K562 (cell line): Measurements from ENCODE around the gene BRWD1. TPM values are rescaled to one million over a fixed set of nuclear protein-coding genes. Genes with fewer than 3 reads are reported as not detected.

Source experiments
- ATAC-seq: fragments of 200-7000 bp; cut with Tn5 transposase; 3 replicates; pipeline ENCODE4 v1.9.1; 2020; ENCODE audit warnings: moderate library complexity
- BruUV-seq: library from RNA; stranded (reverse); fragments of 400-500 nt; replicated peaks from 2 replicates; lab custom pipeline; 2021; lab: Mats Ljungman, UMichigan
- CTCF ChIA-PET: fragments of 300-600 bp; formaldehyde crosslinking; extraction: SDS; loops from one replicate; lab custom pipeline; 2021; ENCODE audit warnings: low intra/inter-chr PET ratio; lab: Yijun Ruan, JAX
- POLR2A ChIA-PET: fragments of 300-600, 350-650 bp; sonication (Branson Sonifier 250); formaldehyde crosslinking; extraction: SDS; loops from one replicate; lab custom pipeline; 2021; ENCODE audit warnings: antibody characterized with exemption, inconsistent platforms; lab: Yijun Ruan, JAX
- DNase-seq, 4 experiments: peaks; one replicate each; pipeline versions ENCODE4 v3.0.0 to v3.0.0-alpha.2; 2011 to 2018; ENCODE audit warnings: low spot score in 3 of 4, mixed read lengths in 3 of 4; ENCODE audit errors: extremely low read depth in 1 of 4
- FAIRE-seq: peaks from 2 replicates; lab custom pipeline; 2011; peaks lifted over from hg19 to GRCh38; lab: Jason Lieb, UNC
- H2AFZ ChIP-seq: 2 replicates; pipeline ENCODE4 v1.6.0; 2011; ENCODE audit warnings: low read depth, low read length, control low read depth, inconsistent platforms
- H3K27ac ChIP-seq: fragments of 200-600 bp; 3 replicates; pipeline ENCODE4 v1.8.0; 2011; ENCODE audit warnings: low read depth, mild to moderate bottlenecking, control low read depth, inconsistent platforms, low read length, moderate library complexity, mixed read lengths; ENCODE audit errors: extremely low read depth
- H3K27me3 ChIP-seq, 2 experiments: fragments of 300-600 bp in 1 of 2; 2 replicates in 1 of 2; 3 replicates in 1 of 2; pipeline versions ENCODE4 v1.6.0 to v1.8.0; 2011; ENCODE audit warnings: inconsistent platforms in 2 of 2, low read length in 2 of 2, mild to moderate bottlenecking in 1 of 2, mixed read lengths in 1 of 2, moderate library complexity in 1 of 2; ENCODE audit not compliant: control insufficient read depth in 2 of 2, insufficient read depth in 2 of 2
- H3K36me3 ChIP-seq: fragments of 300-600 bp; 3 replicates; pipeline ENCODE4 v1.8.0; 2011; ENCODE audit warnings: mild to moderate bottlenecking, low read length, inconsistent platforms; ENCODE audit not compliant: control insufficient read depth, insufficient read depth
- H3K4me1 ChIP-seq, 2 experiments: fragments of 200-600 bp in 1 of 2; replicated peaks in 1 of 2; 2 replicates in 1 of 2; 3 replicates in 1 of 2; pipeline versions ENCODE4 v1.5.1 to v1.8.0; 2011; ENCODE audit warnings: inconsistent platforms in 2 of 2, low read length in 2 of 2, mild to moderate bottlenecking in 1 of 2, mixed read lengths in 1 of 2, moderate library complexity in 1 of 2; ENCODE audit not compliant: control insufficient read depth in 2 of 2, insufficient read depth in 2 of 2
- H3K4me2 ChIP-seq: 2 replicates; pipeline ENCODE4 v1.6.1; 2011; ENCODE audit warnings: low read length, control low read depth, inconsistent platforms, mixed read lengths; ENCODE audit not compliant: insufficient read depth
- H3K4me3 ChIP-seq: fragments of 200-600 bp; sonication (generic), shearing (Covaris generic); 2 replicates; pipeline ENCODE4 v1.5.1; 2016; ENCODE audit warnings: control low read depth, inconsistent platforms
- H3K79me2 ChIP-seq: fragments of 200-600 bp; 3 replicates; pipeline ENCODE4 v1.8.0; 2011; ENCODE audit warnings: low read length, inconsistent platforms; ENCODE audit not compliant: control insufficient read depth, insufficient read depth
- H3K9ac ChIP-seq, 2 experiments: 2 replicates each; pipeline versions ENCODE4 v1.6.0 to v1.6.1; 2011; ENCODE audit warnings: low read depth in 2 of 2, low read length in 2 of 2, control low read depth in 1 of 2, inconsistent platforms in 1 of 2, mild to moderate bottlenecking in 1 of 2, mixed read lengths in 1 of 2; ENCODE audit not compliant: insufficient read depth in 1 of 2
- H3K9me1 ChIP-seq: one replicate; pipeline ENCODE4 v1.6.0; 2011; ENCODE audit warnings: inconsistent platforms, mild to moderate bottlenecking, low read length, moderate library complexity; ENCODE audit not compliant: control insufficient read depth, insufficient read depth
- H3K9me3 ChIP-seq: replicated peaks from 2 replicates; pipeline ENCODE4 v1.5.1; 2011; ENCODE audit warnings: low read depth, low read length, inconsistent platforms; ENCODE audit not compliant: control insufficient read depth, insufficient read depth
- H4K20me1 ChIP-seq: replicated peaks from 2 replicates; pipeline ENCODE4 v1.6.1; 2011; ENCODE audit warnings: low read length, inconsistent platforms, mixed read lengths; ENCODE audit not compliant: control insufficient read depth, insufficient read depth
- ARID1B ChIP-seq: fragments of 450-650 bp; IDR thresholded peaks from 2 replicates; pipeline ENCODE4 v1.6.1; 2016; ENCODE audit warnings: antibody characterized with exemption, mild to moderate bottlenecking, inconsistent platforms
- CAMTA2 ChIP-seq: fragments of 250-450 bp; sonication (Bioruptor Pico); conservative IDR thresholded peaks from 2 replicates; pipeline ENCODE4 v1.5.1; 2022
- CBFA2T2 ChIP-seq: fragments of 450-650 bp; conservative IDR thresholded peaks from 2 replicates; pipeline ENCODE4 v1.6.1; 2017; ENCODE audit warnings: mild to moderate bottlenecking
- DMBX1 ChIP-seq: fragments of 250-450 bp; sonication (Bioruptor Pico); IDR thresholded peaks from 2 replicates; pipeline ENCODE4 v1.8.0; 2022; ENCODE audit warnings: inconsistent platforms, mild to moderate bottlenecking, moderate library complexity, borderline replicate concordance
- EGR1 ChIP-seq: fragments of 450-650 bp; conservative IDR thresholded peaks from 2 replicates; pipeline ENCODE4 v1.6.1; 2017; ENCODE audit warnings: mild to moderate bottlenecking
- NFE2 ChIP-seq: IDR thresholded peaks from 2 replicates; pipeline ENCODE4 v1.6.1; 2014; ENCODE audit warnings: antibody characterized with exemption, low read depth
- POLR2B ChIP-seq: fragments of 450-650 bp; IDR thresholded peaks from 2 replicates; pipeline ENCODE4 v1.6.1; 2018; ENCODE audit warnings: low read depth; ENCODE audit not compliant: partially characterized antibody
- RAD21 ChIP-seq, 2 experiments: fragments of 250-450 bp in 1 of 2; fragments of 450-650 bp in 1 of 2; sonication (Bioruptor Pico) in 1 of 2; formaldehyde crosslinking in 1 of 2; IDR thresholded peaks in 1 of 2; conservative IDR thresholded peaks in 1 of 2; 2 replicates each; pipeline versions ENCODE4 v1.4.0 to v1.8.0; 2020 to 2022; ENCODE audit warnings: mild to moderate bottlenecking in 2 of 2, moderate library complexity in 1 of 2
- SMARCA4 ChIP-seq: fragments of 450-650 bp; IDR thresholded peaks from 2 replicates; pipeline ENCODE4 v1.6.1; 2016
- SRSF7 ChIP-seq: fragments of 200-400 bp; formaldehyde crosslinking; optimal IDR thresholded peaks from 2 replicates; pipeline ENCODE3; 2017; ENCODE audit warnings: mild to moderate bottlenecking, low read depth, low read length
- TCF7 ChIP-seq: sonication (generic); IDR thresholded peaks from 2 replicates; pipeline ENCODE4 v1.6.1; 2016; ENCODE audit warnings: antibody characterized with exemption, borderline replicate concordance
- WGBS: fragments of 100-300 bp; shearing (Covaris generic); methylation state at CpG from one replicate; pipeline ENCODE4 v1.1.6; 2016; ENCODE audit warnings: low coverage, mixed read lengths; ENCODE audit not compliant: insufficient coverage; ENCODE audit errors: missing lambda C conversion rate; 5-methylcytosine and 5-hydroxymethylcytosine counted together
- in situ Hi-C: fragments of 300-500 bp; cut with MboI; formaldehyde crosslinking; loops from 4 replicates; pipeline ENCODE4 v1.15.0; 2018; ENCODE audit warnings: inconsistent platforms, mixed read lengths
- intact Hi-C: fragments of 100-400 bp; cut with micrococcal nuclease; formaldehyde crosslinking; loops from 2 replicates; pipeline ENCODE4 v1.14.2; 2022
- polyA plus RNA-seq, 8 experiments: library from polyadenylated mRNA; depleted of rRNA in 4 of 8; stranded (reverse) in 5 of 8; unstranded in 3 of 8; fragments of >200 nt; fragmentation: Nextera tagmentation in 2 of 8; fragmentation: Illumina TruSeq in 1 of 8; extraction: Ambion mirVana in 2 of 8; extraction: Trizol in 1 of 8; gene quantifications; 2 replicates each; pipeline versions ENCODE4 v1.2.1 to v1.2.3, GENCODE V29; 2011 to 2014; ENCODE audit warnings: inconsistent platforms in 1 of 8, missing spikeins in 1 of 8
- total RNA-seq, 7 experiments: library from RNA; depleted of rRNA in 6 of 7; stranded (reverse); fragments of >200 nt in 6 of 7; fragmentation: Illumina TruSeq in 2 of 7; extraction: Trizol in 2 of 7; gene quantifications; 2 replicates each; pipeline versions ENCODE4 v1.2.1 to v1.2.3, GENCODE V29; 2011 to 2021; ENCODE audit warnings: low replicate concordance in 1 of 7
- TF ChIP-seq, protein P1 (sequence below), 2 experiments: fragments of 450-650 bp; IDR thresholded peaks; 2 replicates each; pipeline ENCODE4 v1.6.1; 2016
- TF ChIP-seq, protein P2 (sequence below): IDR thresholded peaks from 2 replicates; pipeline ENCODE4 v1.6.1; 2012; ENCODE audit warnings: low read depth, low read length, improper control_type of control experiment, borderline replicate concordance
- TF ChIP-seq, protein P3 (sequence below): fragments of 250-450 bp; sonication (Bioruptor Pico); IDR thresholded peaks from 2 replicates; pipeline ENCODE4 v1.5.0; 2020; ENCODE audit warnings: mild to moderate bottlenecking
- TF ChIP-seq, protein P4 (sequence below): fragments of 250-450 bp; sonication (Bioruptor Pico); IDR thresholded peaks from 2 replicates; pipeline ENCODE4 v1.8.0; 2022; ENCODE audit warnings: moderate library complexity, mild to moderate bottlenecking, inconsistent platforms

The BRWD1 gene
- total and polyA plus RNA-seq, 9 of the 15 experiments (the other 6 are each of a cell fraction or from before 2014, with no cell fraction given) = 10.1 to 60.2 (median 34.1) TPM

- H3K27ac ChIP-seq = no peak overlapping the region
- H3K4me2 ChIP-seq = no peak overlapping the region
- ChIA-PET CTCF (interaction anchor here (0.6 to 2.6 kb wide), 6 partner anchors 49 to 469 kb away, joined by 3 to 29 read pairs (median 4); no protein-coding TSS in a partner anchor), POLR2A (interaction anchor here (0.6 to 1.1 kb wide), 4 partner anchors 18 to 347 kb away, joined by 3 to 6 read pairs (median 4); no protein-coding TSS in a partner anchor)
- FAIRE-seq (peak; percentile 83), DNase-seq (peak in 3 of 4 experiments; percentile 32 to 72 (median 71)), ATAC-seq (peak; percentile 85)
- H3K9me1 ChIP-seq = no peaks in the 10 kb centered on the region
- peaks cover 14 to 29% of the 10 kb centered on the region in 2 experiments; a peak in 4 of 5 replicates for H3K27me3 ChIP-seq
- intact Hi-C loops = loop anchor here (1.0 to 5.0 kb wide), 5 partner anchors 48 to 633 kb away; partner anchors contain the start of gene ETS2
- BruUV-seq = no TSS peak
- WGBS = 34% methylated on average over 14 of the region's 14 CpGs
- H3K9ac ChIP-seq = peak overlapping the region in 1 of 2 experiments; percentile 39; a peak in 1 of 4 replicates
- in situ Hi-C loops = no loop called here
- H2AFZ ChIP-seq = no peak overlapping the region
- H4K20me1 ChIP-seq = no peaks in the 10 kb centered on the region
- peaks cover 0 to 6% of the 10 kb centered on the region in 2 experiments; a peak in 3 of 5 replicates for H3K4me1 ChIP-seq
- no peaks in the 10 kb centered on the region for H3K36me3 ChIP-seq
- H3K4me3 ChIP-seq = no peak overlapping the region
- H3K9me3 ChIP-seq = no peaks in the 10 kb centered on the region
- H3K79me2 ChIP-seq = no peaks in the 10 kb centered on the region
- TF ChIP-seq CAMTA2 (CRISPR knock-in tag) (no peak), RAD21 (CRISPR knock-in tag; conservative IDR thresholded peaks at IDR 0.05 in 1 of 2, IDR thresholded peaks at IDR 0.05 in 1 of 2) (peak; percentile 24 to 42; a peak in 3 of 4 replicates), TCF7 (peak; percentile 86; the same call in 1 of the 2 replicates), EGR1 (peak; percentile 44; the same call in 1 of the 2 replicates), SMARCA4 (0 out of 2 replicates have a peak, but pooled peaks have one; percentile 37), SRSF7 (no peak), CBFA2T2 (0 out of 2 replicates have a peak, but pooled peaks have one; percentile 13), DMBX1 (CRISPR knock-in tag) (no peak), ARID1B (peak; percentile 45; the same call in 1 of the 2 replicates), NFE2 (peak; percentile 57), POLR2B (no peak)
- TF ChIP-seq, protein P1, sequence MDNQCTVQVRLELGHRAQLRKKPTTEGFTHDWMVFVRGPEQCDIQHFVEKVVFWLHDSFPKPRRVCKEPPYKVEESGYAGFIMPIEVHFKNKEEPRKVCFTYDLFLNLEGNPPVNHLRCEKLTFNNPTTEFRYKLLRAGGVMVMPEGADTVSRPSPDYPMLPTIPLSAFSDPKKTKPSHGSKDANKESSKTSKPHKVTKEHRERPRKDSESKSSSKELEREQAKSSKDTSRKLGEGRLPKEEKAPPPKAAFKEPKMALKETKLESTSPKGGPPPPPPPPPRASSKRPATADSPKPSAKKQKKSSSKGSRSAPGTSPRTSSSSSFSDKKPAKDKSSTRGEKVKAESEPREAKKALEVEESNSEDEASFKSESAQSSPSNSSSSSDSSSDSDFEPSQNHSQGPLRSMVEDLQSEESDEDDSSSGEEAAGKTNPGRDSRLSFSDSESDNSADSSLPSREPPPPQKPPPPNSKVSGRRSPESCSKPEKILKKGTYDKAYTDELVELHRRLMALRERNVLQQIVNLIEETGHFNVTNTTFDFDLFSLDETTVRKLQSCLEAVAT (IDR thresholded peaks at IDR 0.05) = 0 out of 4 replicates have a peak, but pooled peaks of 1 of the 2 experiments have one; percentile 20
- TF ChIP-seq, protein P2, sequence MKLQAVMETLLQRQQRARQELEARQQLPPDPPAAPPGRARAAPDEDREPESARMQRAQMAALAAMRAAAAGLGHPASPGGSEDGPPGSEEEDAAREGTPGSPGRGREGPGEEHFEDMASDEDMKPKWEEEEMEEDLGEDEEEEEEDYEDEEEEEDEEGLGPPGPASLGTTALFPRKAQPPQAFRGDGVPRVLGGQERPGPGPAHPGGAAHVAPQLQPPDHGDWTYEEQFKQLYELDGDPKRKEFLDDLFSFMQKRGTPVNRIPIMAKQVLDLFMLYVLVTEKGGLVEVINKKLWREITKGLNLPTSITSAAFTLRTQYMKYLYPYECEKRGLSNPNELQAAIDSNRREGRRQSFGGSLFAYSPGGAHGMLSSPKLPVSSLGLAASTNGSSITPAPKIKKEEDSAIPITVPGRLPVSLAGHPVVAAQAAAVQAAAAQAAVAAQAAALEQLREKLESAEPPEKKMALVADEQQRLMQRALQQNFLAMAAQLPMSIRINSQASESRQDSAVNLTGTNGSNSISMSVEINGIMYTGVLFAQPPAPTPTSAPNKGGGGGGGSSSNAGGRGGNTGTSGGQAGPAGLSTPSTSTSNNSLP = no peak
- TF ChIP-seq, protein P3, sequence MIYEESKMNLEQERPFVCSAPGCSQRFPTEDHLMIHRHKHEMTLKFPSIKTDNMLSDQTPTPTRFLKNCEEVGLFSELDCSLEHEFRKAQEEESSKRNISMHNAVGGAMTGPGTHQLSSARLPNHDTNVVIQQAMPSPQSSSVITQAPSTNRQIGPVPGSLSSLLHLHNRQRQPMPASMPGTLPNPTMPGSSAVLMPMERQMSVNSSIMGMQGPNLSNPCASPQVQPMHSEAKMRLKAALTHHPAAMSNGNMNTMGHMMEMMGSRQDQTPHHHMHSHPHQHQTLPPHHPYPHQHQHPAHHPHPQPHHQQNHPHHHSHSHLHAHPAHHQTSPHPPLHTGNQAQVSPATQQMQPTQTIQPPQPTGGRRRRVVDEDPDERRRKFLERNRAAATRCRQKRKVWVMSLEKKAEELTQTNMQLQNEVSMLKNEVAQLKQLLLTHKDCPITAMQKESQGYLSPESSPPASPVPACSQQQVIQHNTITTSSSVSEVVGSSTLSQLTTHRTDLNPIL = no peak
- TF ChIP-seq, protein P4, sequence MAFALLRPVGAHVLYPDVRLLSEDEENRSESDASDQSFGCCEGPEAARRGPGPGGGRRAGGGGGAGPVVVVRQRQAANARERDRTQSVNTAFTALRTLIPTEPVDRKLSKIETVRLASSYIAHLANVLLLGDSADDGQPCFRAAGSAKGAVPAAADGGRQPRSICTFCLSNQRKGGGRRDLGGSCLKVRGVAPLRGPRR (CRISPR knock-in tag) = no peak
Measured at GRCh38 chr21:39137248-39138178, 175.9 kb downstream of the BRWD1 start.
